GM15510 (cell line): ENCODE results near the gene SENP7.

Experiments used
- POLR2A ChIP-seq: IDR thresholded peaks from 3 replicates; pipeline ENCODE4 v1.6.1; 2011; ENCODE audit warnings: borderline replicate concordance; ENCODE audit not compliant: insufficient read length; ENCODE audit errors: extremely low read depth

Gene SENP7

DNA sequence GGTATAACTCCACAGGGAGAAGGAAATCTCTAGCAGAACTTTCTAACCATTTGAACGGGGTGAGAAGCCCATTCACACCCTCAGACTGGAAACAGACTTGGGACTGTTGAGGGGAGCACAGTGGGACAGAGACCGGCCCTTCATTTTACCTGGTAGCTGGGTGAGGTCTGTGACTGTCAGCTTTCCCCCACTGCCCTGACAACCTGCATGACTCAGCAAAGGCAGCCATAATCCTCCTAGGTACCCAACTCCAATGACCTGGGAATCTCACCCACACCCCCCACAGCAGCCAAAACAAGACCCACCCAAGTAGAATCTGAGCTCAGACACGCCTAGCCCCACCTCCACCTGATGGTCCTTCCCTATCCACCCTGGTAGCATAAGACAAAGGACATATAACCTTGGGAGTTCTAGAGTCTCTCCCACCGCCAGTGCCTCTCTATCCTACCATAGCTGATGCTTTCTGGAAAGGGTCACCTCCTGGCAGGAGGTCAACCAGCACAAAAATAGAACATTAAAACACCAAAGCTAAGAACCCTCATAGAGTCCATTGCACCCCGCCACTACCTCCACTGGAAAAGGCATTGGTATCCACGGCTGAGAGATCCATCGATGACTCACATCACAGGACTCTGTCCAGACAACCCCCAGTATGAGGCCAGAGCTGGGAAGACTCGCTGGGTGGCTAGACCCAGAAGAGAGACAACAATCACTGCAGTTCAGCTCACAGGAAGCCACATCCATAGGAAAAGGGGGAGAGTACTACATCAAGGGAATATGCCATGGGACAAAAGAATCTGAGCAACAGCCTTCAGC, 28.0 kb downstream of the SENP7 start:
- TF ChIP-seq POLR2A: no peak

DNA sequence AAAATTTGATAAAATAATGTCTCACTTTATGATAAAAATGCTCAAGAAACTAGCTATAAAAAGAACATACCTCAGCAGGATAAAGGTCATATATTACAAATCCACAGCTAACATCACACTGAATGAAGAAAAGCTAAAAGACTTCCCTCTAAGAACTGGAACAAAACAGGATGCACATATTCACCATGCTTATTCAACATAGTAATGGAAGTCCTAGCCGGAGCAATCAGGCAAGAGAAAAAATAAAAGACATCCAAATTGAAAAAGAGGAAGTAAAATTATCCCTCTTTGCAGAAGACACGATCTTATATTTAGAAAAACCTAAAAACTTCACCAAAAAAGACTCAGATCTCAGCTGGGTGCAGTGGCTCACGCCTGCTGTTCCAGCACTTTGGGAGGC, 34.0 kb downstream of the SENP7 start:
- TF ChIP-seq POLR2A: no peak

DNA sequence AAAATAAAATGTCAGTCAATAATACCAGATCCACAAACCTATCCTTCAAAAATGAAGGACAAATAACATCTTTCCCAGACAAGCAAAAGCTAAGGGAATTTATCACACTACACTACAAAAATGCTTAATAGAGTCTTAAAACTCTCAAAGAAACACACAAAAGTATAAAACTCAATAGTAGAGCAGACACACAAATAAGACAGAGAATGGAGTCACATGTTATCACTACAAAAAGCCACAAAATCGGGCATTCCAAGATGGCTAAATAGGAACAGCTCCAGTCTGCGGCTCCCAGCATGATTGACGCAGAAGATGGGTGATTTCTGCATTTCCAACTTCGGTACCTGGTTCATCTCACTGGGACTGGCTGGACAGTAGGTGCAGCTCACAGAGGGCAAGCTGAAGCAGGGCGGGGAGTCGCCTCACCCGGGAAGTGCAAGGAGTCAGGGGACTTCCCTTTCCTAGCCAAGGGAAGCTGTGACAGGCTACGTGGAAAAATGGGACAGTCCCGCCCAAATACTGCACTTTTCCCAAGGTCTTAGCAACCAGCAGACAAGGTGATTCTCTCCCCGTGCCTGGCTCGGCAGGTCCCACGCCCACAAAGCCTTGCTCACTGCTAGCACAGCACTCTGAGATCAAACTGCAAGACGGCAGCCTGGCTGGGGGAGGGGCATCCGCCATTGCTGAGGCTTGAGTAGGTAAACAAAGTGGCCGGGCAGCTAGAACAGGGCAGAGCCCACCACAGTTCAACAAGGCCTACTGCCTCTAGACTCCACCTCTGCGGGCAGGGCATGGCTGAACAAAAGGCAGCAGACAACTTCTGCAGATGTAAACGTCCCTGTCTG, 46.3 kb downstream of the SENP7 start:
- no peak for TF ChIP-seq POLR2A

DNA sequence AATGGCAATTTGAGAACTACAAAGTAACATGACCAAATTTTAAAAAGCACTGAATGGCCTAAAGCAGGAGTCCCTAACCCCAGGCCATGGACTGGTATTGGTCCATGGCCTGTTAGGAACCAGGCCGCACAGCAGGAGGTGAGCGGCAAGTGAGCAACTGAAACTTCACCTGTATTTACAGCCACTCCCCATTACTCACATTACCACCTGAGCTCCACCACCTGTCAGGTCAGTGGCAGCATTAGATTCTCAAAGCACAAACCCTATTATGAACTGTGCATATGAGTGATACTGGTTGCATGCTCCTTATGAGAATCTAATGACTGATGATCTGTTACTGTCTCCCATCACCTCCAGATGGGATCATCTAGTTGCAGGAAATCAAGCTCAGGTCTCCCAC, 48.8 kb downstream of the SENP7 start:
- TF ChIP-seq POLR2A: no peak

DNA sequence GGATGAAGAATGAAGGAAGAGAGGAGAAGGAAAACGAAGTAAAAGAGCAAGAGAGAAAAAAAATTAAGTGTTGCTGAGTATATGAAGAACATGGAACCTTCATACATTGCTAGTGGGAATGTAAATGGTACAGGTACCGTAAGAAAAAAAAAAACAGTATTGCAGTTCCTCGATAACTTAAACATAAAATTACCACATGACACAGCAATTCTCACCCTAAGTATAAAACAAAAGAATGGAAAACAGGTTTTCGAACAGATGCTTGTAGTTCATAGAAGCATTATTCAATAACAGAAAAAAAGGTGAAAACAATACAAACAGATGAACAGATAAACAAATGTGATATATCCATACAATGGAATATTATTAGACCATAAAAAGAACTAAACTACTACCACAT, 51.6 kb downstream of the SENP7 start:
- TF ChIP-seq POLR2A: no peak

DNA sequence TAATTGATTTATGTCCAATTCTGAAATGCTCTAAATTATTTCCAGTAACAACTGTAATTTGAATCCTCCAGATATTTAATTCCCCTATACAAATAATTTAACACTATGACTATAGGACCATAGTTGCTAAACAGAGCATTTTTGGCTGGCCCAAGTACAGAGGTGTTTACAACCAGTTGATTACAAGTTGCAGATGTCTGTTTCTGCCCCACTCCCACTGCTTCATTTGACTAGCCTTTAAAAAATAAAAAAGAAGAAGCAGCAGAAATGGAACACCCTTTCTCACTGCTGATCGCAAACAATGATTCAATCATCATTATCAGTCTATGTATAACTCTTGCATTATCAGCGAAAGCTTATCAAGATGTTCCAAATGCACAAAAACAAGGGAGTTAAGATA, 54.6 kb downstream of the SENP7 start:
- no peak for TF ChIP-seq POLR2A

DNA sequence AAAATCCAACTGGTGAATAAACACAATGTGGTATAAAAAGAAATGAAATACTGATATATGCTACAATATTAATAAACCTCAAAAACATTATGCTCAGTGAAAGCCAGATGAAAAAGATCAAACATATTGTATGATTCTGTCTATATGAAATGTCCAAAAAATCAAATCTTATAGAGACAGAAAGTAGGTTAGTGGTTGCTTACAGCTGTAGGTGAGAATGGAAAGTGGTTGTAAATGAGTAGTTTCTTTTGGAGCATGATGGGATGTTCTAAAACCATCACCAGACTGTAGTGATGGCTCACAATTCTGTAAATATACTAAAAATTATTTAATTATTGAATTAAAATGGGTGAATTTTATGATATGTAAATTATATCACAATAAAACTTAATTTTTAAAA, 58.4 kb downstream of the SENP7 start:
- TF ChIP-seq POLR2A: no peak

DNA sequence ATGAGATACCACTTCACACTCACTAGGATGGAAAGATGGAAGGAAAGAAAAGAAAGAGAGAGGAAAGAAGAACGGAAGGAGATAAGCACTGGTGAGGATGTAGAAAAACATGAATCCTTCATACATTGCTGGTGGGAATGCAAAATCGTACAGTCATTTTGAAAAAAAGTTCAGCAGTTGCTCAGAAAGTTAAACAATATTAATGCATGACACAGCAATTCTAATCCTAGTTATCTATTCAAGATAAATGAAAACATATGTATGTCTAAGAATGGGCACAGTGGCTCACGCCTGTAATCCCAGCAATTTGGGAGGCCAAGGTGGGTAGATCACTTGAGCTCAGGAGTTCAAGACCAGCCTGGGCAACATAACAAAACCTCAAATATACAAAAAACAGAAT, 59.1 kb downstream of the SENP7 start:
- no peak for TF ChIP-seq POLR2A

DNA sequence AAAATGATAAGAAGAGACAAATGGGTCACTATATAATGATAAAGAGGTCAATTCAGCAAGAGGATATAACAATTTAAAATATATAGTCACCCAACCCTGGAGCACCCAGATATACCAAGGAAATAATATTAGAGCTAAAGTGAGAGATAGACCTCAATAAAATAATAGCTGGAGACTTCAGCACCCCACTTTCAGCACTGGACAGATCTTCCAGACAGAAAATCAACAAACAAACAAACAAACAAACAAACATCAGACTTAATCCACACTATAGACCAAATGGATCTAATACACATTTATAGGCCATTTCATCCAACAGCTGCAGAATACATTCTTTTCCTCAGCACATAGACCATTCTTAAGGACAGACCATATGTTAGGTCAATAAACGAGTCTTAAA, 79.4 kb downstream of the SENP7 start:
- TF ChIP-seq POLR2A: no peak

DNA sequence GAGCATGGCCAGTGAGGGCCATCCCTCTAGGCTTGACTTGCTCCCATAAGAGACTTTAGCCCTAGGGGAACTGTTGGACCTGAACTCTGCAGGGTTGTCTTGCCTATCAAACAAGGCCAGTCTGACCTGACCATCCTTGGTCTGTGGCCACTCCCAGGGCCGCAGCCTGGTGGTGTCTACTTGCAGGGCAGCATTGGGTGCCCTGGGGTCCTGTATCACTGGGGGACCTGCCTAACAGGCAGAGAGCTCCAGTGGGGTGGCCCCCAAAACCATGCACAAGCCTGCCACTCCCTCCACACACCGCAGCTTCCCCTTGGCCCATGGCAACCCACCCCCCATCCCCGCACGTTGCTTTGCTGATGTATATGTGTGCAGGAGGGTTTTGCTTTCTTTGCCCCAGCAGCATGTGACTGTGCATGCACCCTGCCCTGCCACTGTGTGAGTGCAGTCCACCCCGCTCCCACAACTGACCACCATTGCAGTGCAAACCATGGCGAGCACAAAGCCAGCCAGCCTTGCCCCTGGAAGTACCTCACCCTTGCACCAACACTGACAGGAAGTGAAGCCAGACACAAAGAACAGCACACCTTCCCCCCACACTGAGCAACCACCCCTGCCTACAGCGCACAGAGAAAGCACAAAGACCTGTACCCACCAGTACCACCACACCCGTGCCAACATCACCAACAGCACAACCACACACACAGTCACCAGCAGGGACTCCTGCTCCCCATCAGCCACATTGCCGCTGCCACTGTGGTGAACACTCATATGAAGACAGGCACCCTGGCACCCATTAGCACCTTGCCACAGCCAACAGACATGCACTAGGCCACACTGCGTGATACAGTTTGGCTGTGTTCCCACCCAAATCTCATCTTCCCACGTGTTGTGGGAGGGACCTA, 88.8 kb downstream of the SENP7 start:
- no peak for TF ChIP-seq POLR2A

DNA sequence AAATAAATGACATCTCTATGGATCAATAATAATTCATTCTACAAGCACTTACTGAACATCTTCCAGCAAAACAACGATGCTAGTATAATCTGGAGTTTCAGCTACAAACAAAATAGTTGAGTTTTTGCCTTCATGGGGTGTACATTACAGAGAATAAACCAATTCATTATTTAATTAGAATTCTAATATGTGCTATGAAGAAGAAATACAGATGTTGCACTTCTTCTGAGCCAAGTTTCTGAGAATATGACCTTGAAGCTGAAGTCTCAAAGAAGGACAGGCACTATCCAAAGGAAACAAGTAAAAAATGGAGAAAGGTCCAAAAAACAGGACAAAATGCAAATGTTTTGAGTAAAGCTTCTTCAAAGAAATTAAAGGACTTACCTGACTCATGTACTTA, 94.2 kb downstream of the SENP7 start:
- no peak for TF ChIP-seq POLR2A

DNA sequence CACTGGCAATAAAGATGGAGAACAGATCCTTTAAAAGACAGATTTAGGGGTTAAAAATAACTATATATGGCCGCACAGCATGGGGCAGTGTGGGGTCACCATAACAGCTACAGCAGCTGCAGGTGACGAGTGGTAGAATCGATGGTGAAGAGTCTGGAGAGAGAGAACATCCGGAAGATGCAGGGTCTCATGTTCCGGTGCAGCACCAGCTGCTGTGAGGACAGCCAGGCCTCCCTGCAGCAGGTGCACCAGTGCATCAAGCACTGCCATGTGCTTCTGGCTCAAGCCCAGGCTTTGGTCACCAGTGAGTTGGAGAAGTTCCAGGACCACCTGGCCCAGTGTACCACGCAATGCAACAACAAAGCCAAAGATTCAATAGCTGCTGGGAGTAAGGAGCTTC, 98.9 kb downstream of the SENP7 start:
- TF ChIP-seq POLR2A: no peak

DNA sequence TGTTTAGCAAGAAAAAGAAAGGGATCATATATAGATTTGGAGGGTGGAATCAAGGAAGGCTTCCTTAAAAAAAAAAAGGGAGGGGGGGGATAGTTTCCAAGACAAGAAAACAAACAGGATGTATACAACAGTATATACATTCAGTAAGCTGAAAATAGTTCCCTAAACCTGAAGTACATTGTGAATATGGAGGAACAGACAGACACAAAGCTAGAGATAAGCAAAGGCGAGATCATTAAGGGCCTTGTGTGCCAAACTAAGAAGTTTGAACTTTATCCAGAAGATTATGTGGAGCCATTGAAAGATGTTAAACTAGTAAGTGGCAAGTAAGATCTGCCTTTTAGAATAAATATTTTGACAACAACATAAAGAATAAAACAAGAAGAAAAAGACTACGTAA, 99.4 kb downstream of the SENP7 start:
- no peak for TF ChIP-seq POLR2A

DNA sequence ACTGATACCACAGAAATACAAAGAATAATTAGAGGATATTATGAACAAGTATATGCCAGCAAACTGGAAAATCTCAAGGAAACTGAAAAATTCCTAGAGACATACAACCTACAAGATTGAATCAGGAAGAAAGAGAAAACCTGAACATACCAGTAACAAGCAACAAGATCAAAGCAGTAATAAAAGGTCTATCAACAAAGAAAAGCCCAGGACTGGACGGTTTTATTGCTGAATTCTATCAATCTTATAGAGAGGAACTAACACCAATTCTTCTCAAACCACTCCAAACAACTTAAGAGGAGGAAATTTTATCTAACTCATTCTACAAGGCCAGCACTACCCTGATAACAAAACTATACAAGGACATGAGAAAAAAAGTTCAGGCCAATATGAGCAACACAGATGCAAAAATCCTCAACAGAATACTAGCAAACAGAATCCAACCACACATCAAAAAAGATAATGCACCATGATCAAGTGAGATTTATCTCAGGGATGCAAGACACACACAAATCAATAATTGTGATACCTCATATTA, 121.5 kb downstream of the SENP7 start:
- TF ChIP-seq POLR2A: no peak

DNA sequence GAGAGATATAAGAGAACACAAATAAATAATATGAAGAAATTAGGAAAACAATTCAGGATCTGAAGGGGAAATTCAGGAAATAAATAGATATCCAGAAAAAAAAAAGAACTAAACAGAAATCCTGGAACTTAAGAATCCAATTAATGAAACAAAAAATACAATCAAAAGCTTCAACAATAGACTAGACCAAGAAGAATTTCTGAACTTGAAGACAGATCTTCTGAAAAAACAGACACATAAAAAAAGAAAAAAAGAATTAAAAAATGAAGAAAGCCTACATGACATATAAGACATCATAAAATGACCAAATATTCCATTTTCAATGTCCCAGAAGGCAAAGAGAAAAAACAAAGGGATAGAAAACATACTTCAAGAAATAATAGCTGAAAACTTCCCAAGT, 124.3 kb downstream of the SENP7 start:
- no peak for TF ChIP-seq POLR2A
